ENCODE data around the gene SLC35F5.
"Not testable (repeated sequence)": the region's sequence is repeated elsewhere in the genome, so short reads cannot be mapped to it uniquely, and the experiment has no call there.

Gene SLC35F5

GRCh38 chr2:113694438-113694837 lies 62.0 kb downstream of the SLC35F5 start:
- DNase-seq = no peak

GRCh38 chr2:113692698-113693428 lies 63.6 kb downstream of the SLC35F5 start:
- DNase-seq = no peak

GRCh38 chr2:113690871-113691270 lies 65.6 kb downstream of the SLC35F5 start:
- DNase-seq = not testable (repeated sequence)

DNA sequence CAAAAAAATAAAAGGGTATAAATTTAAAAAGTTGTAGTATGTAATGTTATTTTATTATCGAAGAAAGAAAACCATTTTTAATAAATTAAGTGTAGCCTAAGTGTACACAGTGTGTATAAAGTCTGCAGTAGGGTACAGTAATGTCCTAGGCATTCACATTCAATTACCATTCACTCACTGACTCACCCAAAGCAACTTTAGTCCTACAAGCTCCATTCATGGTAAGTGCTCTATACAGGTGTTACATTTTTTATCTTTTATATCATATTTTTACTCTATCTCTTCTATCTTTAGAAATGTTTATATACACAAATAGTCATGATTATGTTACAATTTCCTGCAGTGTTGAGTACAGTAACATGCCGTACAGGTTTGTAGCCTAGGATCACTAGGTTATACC lies 69.9 kb downstream of the SLC35F5 start:
- DNase-seq = no peak

GRCh38 chr2:113685471-113685870 lies 71.0 kb downstream of the SLC35F5 start:
- DNase-seq = no peak

DNA sequence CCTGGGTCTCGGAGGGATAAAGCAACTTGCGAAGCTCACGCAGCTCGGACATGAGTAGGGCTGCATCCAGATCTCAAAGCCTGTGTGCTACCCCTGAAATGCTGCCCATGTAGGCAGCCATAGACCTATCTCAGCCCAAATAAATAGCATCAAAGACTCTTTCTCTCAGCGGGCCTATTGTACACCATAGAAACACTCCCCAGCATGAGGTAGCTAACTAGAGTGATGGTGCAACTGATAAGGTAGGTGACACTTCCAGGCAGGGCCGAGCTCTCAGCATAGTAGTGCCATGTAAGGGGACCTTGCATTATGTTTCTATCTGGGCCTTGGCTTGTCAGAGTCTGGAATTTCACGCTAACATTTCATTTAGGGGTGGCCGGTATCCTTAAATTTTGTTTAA lies 77.0 kb downstream of the SLC35F5 start:
- DNase-seq = no peak

DNA sequence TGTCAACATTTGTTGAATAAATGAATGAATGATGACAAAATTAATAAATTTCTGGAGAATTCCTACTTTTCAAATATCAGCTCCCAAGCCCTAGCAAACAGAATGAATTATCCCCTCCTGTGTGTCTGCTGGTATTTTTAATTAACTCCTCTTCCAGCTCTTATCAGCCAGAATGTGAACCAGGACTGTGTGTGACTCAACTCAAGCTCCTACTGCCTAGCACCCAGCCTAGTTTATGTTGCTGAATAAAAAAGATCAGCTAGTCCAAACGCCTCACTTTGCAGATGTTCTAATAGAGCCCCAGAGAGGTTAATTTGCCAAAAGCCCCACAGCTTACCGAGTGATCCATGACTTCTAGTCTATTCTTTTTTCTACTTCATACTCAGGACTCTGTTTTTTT lies 79.1 kb downstream of the SLC35F5 start:
- DNase-seq = no peak

DNA sequence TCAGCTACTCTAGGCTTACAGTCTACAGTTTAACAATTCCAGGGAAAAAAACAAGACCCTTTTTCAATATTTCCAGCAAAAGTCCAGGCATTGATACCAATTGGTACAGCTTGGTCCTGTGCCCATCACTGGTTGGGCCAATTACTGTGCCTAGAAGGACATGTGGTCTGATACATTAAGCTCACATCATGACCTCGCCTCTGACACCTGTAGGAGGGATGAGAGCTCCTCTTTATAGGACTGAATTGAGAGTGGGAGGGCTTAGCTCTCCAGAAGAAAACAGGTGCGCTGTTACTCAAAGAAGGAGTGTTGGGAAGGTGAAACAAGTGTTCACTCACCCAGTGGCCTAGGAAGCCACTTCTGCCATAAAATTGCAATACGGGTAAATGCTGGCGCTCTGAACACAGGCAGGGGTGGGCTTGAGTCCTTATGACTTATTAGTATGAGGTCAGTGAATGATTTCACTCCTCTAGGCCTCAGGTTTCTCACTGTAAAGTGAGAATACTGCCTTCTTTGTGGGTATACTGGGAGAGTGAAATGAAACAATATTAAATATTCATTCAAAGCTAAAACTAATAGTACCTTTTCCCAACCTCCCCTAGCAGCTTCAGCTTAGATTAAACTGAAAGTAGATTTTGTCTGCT lies 79.7 kb downstream of the SLC35F5 start:
- DNase-seq = no peak

DNA sequence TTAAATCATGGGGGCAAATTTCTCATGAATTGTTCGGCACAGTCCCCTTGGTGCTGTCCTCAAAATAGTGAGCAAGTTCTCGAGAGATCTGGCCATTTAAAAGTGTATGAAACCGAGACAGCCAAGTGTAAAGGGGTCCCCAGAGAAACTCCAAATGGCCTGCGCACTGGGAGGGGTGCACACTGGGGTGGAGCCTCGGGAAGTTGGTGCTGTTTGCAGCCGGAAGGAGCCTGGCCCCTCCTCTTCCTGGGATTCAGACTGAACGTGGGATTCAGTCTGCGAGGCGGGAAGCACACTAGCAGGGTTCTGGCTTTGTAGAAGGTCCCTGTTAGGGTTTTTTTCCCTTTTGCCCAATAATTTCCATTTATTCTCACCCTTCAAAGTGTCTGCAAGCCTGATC lies 80.6 kb downstream of the SLC35F5 start:
- DNase-seq = no peak

DNA sequence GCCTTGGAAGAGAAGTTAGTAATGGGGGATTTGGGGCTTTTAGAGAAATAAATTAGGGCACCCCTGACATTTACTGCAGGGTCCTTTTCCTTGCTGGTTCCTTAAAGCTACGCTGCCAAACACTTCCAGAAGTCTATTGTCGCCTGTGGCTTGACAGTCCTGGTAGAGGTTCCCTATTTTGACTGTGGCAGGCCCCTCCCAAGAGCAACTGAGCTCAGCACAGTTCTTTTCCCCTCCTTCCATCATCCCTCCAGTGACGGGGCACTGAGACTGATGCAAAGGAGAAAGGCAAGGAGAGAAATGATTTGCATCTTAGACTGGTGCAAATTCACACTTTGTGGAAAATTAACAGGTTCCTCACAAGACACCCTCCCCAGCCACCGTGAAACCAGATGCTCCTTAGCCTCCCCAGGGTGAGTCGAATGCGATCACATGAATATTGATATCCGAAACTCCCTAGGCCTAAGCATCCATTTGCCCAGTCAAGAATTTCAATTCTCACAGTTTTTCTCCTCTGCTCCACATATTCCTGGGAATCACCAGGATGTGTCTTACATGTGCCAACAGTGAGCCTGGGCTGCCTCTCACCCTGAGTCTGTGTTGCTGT lies 84.0 kb downstream of the SLC35F5 start:
- DNase-seq = no peak

GRCh38 chr2:113669013-113669412 lies 87.4 kb downstream of the SLC35F5 start:
- DNase-seq = not testable (repeated sequence)

DNA sequence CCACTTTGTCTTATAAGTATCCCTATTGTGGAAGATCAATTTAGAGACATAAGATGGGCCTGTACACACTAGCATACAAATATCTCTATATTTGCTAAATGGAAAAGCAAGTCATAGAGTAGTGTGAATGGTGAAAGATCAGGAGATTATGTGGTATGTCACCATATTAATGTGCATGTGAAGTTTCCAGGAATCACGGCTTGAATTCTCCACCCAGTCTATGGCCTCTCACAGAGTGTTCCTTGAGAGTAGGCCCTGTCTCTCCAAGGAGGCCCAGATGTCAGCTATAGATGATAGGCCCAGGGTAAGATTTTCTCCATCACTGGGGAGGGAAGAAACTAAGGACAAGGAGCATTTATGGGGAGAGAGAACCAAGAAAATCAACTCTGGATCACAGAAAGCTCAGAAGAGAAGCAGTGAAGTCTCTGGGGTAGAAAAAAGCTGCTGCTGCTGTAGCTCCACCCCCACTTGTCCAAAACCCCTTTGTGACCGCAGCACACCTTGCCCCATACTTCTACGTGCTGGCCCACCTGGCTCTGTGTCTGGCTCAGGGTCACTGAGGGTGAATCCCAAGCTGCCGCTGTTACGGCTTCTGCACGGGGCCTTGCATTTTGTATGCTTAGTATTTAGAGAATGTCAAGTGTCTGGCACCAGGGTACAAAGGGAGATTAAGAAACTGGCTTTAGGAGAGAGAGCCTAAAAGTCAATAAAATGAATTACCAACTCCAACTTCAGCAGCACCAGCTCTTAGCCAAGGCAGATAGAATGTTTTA lies 91.5 kb downstream of the SLC35F5 start:
- not testable (repeated sequence) for DNase-seq

GRCh38 chr2:113663285-113664060 lies 93.0 kb downstream of the SLC35F5 start:
- not testable (repeated sequence) for DNase-seq
